Suprapubic skin (tissue), 4 donors: ENCODE data around the gene RRP1B. TPM values are rescaled to one million over a fixed set of nuclear protein-coding genes. Genes with fewer than 3 reads are reported as not detected.
A peak's percentile ranks its signal among the peaks of the same experiment; 100 is the strongest.
"Not testable (repeated sequence)": the region's sequence is repeated elsewhere in the genome, so short reads cannot be mapped to it uniquely, and the experiment has no call there.

Source experiments
- DNase-seq, 2 donors: peaks; one replicate each; pipeline ENCODE4 v3.0.0-alpha.2; 2019; ENCODE audit warnings: low spot score in 2 of 2
- H3K27ac ChIP-seq: fragments of 200-600 bp; sonication (generic); one replicate; pipeline ENCODE4 v1.5.1; 2019
- H3K27me3 ChIP-seq: fragments of 200-600 bp; sonication (generic); one replicate; pipeline ENCODE4 v1.5.1; 2019
- H3K36me3 ChIP-seq: fragments of 200-600 bp; sonication (generic); one replicate; pipeline ENCODE4 v1.5.1; 2019
- H3K4me1 ChIP-seq: fragments of 200-600 bp; sonication (generic); one replicate; pipeline ENCODE4 v1.5.1; 2019
- H3K4me3 ChIP-seq: fragments of 200-600 bp; sonication (generic); one replicate; pipeline ENCODE4 v1.5.1; 2019; ENCODE audit warnings: mild to moderate bottlenecking
- H3K9me3 ChIP-seq: fragments of 200-600 bp; sonication (generic); one replicate; pipeline ENCODE4 v1.5.1; 2019
- CTCF ChIP-seq, 2 donors: fragments of 200-600 bp in 1 of 2; fragments of 450-650 bp in 1 of 2; sonication (generic) in 1 of 2; IDR thresholded peaks; one replicate each; pipeline ENCODE4 v1.5.1; 2016 to 2019; ENCODE audit warnings: antibody characterized with exemption in 2 of 2, mild to moderate bottlenecking in 1 of 2, moderate library complexity in 1 of 2
- EP300 ChIP-seq: sonication (generic); formaldehyde crosslinking; IDR thresholded peaks from one replicate; pipeline ENCODE4 v1.6.1; 2017; ENCODE audit warnings: antibody characterized with exemption
- POLR2A ChIP-seq, 2 donors: fragments of 450-650 bp; IDR thresholded peaks; one replicate each; pipeline ENCODE4 v1.6.1; 2017; ENCODE audit warnings: antibody characterized with exemption in 2 of 2, mild to moderate bottlenecking in 2 of 2, moderate library complexity in 2 of 2
- POLR2AphosphoS5 ChIP-seq, 3 donors: sonication (generic); formaldehyde crosslinking; IDR thresholded peaks; one replicate each; pipeline ENCODE4 v1.6.1; 2017; ENCODE audit warnings: antibody characterized with exemption in 3 of 3
- WGBS: methylation state at CpG from one replicate; pipeline ENCODE4 v1.1.5; 2018; 5-methylcytosine and 5-hydroxymethylcytosine counted together
- total RNA-seq, 4 donors: library from RNA; depleted of rRNA; stranded (reverse); fragments of >200 nt; gene quantifications; one replicate each; pipeline ENCODE4 v1.1.0, GENCODE V29; 2016

The RRP1B gene
- 10 to 100 TPM; 19.1 to 25.1 (median 23.3) TPM for total RNA-seq

GRCh38 chr21:43659136-43660000, at the start of gene RRP1B, which contains the start of gene HSF2BP:
TSS of gene RRP1B (plus strand) at chr21:43659560. CDS start at chr21:43659665, 105 bp downstream.
TSS of gene HSF2BP (minus strand) at chr21:43659488. CDS start at chr21:43658096, 1,392 bp downstream.
- 20% methylated on average over 20 of the region's 92 CpGs for WGBS
- Histone ChIP-seq H3K27ac (peak within 1 kb of the TSS; percentile 83), H3K9me3 (no peaks in the 10 kb centered on the region), H3K4me1 (peaks cover 30% of the 10 kb centered on the region), H3K4me3 (peak within 1 kb of the TSS; percentile 81), H3K36me3 (peaks cover 11% of the 10 kb centered on the region), H3K27me3 (no peaks in the 10 kb centered on the region)
- TF ChIP-seq EP300 = no peak
- peak; percentile 37 to 38 for TF ChIP-seq POLR2A (IDR thresholded peaks at IDR 0.05)
- TF ChIP-seq CTCF (IDR thresholded peaks at IDR 0.05) = no peak
- peak in 2 of 3 donors; percentile 9 to 72 for TF ChIP-seq POLR2AphosphoS5 (IDR thresholded peaks at IDR 0.05)
- DNase-seq = peak; percentile 78 to 83

- 72% methylated on average over 8 of the region's 8 CpGs for WGBS
- no peak overlapping the region for H3K4me3 ChIP-seq
- DNase-seq = no peak
- no peak overlapping the region for H3K27ac ChIP-seq
- H3K36me3 ChIP-seq = no peaks in the 10 kb centered on the region
- TF ChIP-seq POLR2AphosphoS5 (IDR thresholded peaks at IDR 0.05) (no peak), CTCF (IDR thresholded peaks at IDR 0.05) (peak; percentile 18 to 55)
- H3K27me3 ChIP-seq = no peaks in the 10 kb centered on the region
- H3K9me3 ChIP-seq = no peaks in the 10 kb centered on the region
- H3K4me1 ChIP-seq = peaks cover 8% of the 10 kb centered on the region
These were observed 47.6 kb upstream of the RRP1B start for GRCh38 chr21:43611598-43612369.

GRCh38 chr21:43613755-43614638, 45.4 kb upstream of the RRP1B start:
- Histone ChIP-seq H3K4me3 (no peak overlapping the region), H3K9me3 (no peaks in the 10 kb centered on the region), H3K27ac (no peak overlapping the region), H3K27me3 (no peaks in the 10 kb centered on the region), H3K4me1 (peaks cover 8% of the 10 kb centered on the region), H3K36me3 (no peaks in the 10 kb centered on the region)
- no peak for TF ChIP-seq CTCF (IDR thresholded peaks at IDR 0.05)
- no peak for TF ChIP-seq POLR2AphosphoS5 (IDR thresholded peaks at IDR 0.05)
- no peak for TF ChIP-seq POLR2A (IDR thresholded peaks at IDR 0.05)
- no peak for TF ChIP-seq EP300
- 86% methylated on average over 8 of the region's 8 CpGs for WGBS
- DNase-seq = no peak

GRCh38 chr21:43614839-43615238, 44.5 kb upstream of the RRP1B start:
- H3K27ac ChIP-seq = no peak overlapping the region
- peaks cover 3% of the 10 kb centered on the region for H3K9me3 ChIP-seq
- 98% methylated on average over 5 of the region's 5 CpGs for WGBS
- no peaks in the 10 kb centered on the region for H3K27me3 ChIP-seq
- H3K4me1 ChIP-seq = peaks cover 2% of the 10 kb centered on the region
- DNase-seq = no peak
- H3K36me3 ChIP-seq = no peaks in the 10 kb centered on the region
- no peak overlapping the region for H3K4me3 ChIP-seq
- TF ChIP-seq CTCF (IDR thresholded peaks at IDR 0.05) (no peak), POLR2AphosphoS5 (IDR thresholded peaks at IDR 0.05) (no peak), POLR2A (IDR thresholded peaks at IDR 0.05) (no peak), EP300 (no peak)

- H3K36me3 ChIP-seq, H3K4me1 ChIP-seq, H3K4me3 ChIP-seq, DNase-seq, H3K27ac ChIP-seq, H3K27me3 ChIP-seq, H3K9me3 ChIP-seq: not testable (repeated sequence)
- WGBS = 80% methylated on average over 3 of the region's 3 CpGs
These were observed 42.5 kb upstream of the RRP1B start for GRCh38 chr21:43616861-43617260.
